ENCODE data around the gene DHRS4L2.
"Not testable (repeated sequence)": the region's sequence is repeated elsewhere in the genome, so short reads cannot be mapped to it uniquely, and the experiment has no call there.

DNA sequence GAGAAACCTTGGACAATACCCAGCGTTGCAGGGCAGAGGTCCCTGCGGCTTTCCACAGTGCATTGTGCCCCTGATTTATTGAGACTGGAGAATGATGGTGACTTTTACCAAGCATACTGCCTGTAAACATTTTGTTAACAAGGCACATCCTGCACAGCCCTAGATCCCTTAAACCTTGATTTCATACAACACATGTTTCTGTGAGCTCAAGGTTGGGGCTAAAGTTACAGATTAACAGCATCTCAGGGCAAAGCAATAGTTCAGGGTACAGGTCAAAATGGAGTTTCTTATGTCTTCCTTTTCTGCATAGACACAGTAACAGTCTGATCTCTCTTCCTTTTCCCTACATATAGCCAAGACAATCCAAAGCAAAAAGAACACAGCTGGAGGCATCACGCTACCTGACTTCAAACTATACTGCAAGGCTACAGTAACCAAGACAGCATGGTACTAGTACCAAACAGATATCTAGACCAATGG is 36.2 kb downstream of the DHRS4L2 start:
- TF ChIP-seq, protein P1, sequence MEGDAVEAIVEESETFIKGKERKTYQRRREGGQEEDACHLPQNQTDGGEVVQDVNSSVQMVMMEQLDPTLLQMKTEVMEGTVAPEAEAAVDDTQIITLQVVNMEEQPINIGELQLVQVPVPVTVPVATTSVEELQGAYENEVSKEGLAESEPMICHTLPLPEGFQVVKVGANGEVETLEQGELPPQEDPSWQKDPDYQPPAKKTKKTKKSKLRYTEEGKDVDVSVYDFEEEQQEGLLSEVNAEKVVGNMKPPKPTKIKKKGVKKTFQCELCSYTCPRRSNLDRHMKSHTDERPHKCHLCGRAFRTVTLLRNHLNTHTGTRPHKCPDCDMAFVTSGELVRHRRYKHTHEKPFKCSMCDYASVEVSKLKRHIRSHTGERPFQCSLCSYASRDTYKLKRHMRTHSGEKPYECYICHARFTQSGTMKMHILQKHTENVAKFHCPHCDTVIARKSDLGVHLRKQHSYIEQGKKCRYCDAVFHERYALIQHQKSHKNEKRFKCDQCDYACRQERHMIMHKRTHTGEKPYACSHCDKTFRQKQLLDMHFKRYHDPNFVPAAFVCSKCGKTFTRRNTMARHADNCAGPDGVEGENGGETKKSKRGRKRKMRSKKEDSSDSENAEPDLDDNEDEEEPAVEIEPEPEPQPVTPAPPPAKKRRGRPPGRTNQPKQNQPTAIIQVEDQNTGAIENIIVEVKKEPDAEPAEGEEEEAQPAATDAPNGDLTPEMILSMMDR (conservative IDR thresholded peaks at IDR 0.05 in 1 of 2, IDR thresholded peaks at IDR 0.05 in 1 of 2; ENCODE audit: extremely low read depth in 1 of 2, insufficient read depth in 1 of 2, low read depth in 1 of 2, low read length in 2 of 2), result not testable (repeated sequence)
- not testable (repeated sequence) for TF ChIP-seq EZH2 (IDR thresholded peaks at IDR 0.05; ENCODE audit: borderline replicate concordance, low read length)

All from mammary epithelial cell (primary cell).